Raji (cell line): ENCODE results near the gene ETV5.

Experiments used
- POLR2A ChIP-seq: IDR thresholded peaks from 2 replicates; pipeline ENCODE4 v1.6.1; 2011; ENCODE audit warnings: low read depth, low read length, control low read depth; ENCODE audit not compliant: insufficient read depth

The ETV5 gene

DNA sequence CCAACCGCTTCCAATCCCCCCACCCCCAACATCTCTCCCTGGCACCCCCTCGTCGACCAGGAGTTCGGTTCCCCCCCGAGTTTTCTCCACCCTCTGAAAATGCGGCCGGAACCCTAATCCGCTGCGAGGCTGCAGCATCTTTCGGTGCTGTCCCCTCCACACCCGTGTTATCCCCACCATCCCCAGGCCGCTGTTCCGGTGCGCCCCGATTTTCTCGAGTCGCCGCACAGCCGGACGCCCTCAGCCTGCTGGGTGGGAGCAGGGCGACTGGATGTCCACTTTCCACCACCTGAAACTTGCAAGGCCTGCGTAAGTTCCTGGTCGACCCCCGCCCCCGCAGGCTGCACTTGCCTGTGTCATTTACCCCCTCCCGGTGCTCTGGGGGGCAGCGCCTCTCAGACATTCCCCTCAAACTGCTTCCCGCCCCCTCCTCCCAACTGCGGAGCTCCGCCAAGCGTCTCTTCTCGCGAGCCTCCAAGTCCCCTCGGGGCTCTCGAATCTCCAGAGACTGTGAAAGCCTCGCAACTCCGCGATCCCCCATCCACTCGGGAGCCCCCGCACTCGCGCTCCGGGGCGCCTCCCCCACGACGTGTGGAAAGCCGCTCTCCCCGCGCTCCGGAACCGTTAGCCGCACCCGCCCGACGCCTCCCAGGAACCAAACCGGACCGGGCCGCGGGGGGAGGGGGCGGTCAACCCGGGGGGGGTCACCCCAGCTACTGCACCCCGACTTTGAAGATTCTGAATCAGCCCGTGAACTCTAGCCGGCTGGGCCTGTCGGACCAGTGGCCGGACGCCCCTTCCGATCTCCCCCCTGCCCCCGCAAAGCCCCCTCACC lies 566 bp downstream of the ETV5 start:
- no peak for TF ChIP-seq POLR2A

DNA sequence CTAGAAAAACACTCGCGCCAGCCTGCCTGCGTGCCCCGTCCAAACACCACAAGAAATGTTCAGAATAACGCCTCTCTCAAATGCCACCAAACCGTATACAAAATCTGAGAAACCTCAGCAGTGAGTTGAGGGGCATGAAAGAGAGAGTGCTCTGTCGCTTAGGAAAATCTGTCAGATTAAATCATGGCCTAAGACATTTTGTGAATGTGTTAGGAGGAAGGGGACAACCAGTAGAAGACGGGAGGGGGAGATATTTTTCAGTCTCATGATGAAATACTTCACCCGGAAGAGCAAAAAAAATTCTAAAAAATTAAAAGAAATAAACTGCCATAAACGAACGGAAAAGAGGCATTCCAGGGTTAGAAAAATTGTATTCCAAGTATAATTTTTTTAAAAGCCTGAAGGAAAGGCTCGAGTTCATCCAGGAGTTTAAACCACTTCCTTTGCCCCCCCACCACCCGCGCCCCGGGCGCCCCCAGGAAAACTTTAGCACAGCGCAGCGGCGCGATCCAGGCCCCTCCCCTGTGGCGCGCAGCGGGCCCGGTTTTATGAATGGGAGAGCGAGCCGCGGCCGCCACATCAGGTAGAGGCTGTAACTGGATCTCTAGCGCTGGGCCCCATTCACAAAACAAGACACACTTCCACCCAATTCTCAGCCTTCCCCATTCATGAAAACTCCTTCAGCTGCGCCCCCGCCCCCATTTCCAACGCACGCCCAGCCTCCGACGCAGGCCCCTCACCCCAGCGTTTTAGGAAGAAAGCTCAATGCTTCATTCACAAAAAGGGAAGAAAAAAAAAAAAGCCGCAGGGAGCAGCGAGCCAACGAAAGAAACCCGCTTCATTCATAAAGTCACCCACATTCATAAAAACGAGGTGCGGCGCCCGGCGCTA lies 1.4 kb downstream of the ETV5 start:
- no peak for TF ChIP-seq POLR2A

GRCh38 chr3:186105543-186105942 lies 3.3 kb downstream of the ETV5 start:
- no peak for TF ChIP-seq POLR2A

- no peak for TF ChIP-seq POLR2A
Measured at GRCh38 chr3:186102687-186103086, 6.2 kb downstream of the ETV5 start.

DNA sequence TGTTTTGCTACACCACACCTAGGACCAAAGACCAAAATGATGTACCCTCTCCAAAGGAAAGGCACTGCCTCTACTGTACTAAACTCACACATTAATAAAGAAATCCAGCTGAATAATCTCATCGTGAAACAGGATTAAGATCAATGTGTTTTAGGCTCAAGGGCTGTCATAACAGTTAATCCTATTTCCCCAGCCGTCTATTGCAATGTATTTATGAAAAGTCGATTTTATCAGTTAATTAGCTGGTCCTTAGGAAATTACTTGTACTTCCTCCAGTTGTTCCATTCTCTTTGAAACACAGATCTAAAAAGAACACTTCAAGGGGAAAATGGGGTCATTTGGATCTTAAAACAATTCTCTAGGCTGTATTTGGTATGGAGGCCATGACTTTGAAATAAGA lies 8.5 kb downstream of the ETV5 start:
- no peak for TF ChIP-seq POLR2A

- TF ChIP-seq POLR2A, result no peak
Measured at GRCh38 chr3:186099178-186099577, 9.7 kb downstream of the ETV5 start.

GRCh38 chr3:186098740-186099139 lies 10.1 kb downstream of the ETV5 start:
- no peak for TF ChIP-seq POLR2A

DNA sequence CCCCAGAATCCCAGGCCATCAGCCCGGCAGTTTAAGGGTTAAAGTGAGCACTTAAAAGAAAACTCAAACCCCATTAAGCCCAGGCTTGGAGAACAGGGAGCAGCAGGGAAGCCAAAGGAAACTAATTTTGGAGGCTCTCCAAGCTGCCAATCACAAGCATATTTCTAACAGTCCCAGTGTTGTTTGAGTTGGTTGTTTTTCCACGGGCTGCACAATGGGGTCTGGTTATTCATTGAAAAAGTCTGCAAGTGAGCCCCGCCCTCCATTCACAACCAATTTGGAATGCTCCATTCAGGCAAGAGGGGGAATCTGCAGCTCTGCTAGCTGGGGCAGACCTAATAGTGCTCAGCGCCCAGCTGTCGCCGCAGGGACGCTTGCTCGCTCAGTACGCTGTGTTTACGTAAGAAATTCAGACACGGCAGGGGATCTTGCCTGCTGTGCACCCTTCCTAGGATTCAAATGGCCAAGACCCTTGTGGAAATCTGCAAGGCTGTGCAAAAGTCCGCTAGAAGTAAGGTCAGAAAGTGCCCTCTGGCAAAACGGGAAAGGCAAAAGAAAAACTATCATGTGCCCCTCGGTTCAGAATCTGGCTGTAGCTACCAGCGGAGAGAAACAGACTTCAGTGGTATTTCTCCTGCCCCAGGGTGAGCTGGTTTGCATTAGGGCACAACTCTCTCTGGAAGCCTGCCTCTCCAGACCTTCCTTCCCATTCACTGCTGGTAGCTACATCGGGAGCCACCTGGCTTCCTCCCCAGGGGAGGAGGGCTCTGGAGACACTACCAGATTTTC lies 11.0 kb downstream of the ETV5 start:
- TF ChIP-seq POLR2A, result no peak

- TF ChIP-seq POLR2A, result no peak
Measured at GRCh38 chr3:186097317-186097662, 11.6 kb downstream of the ETV5 start.

DNA sequence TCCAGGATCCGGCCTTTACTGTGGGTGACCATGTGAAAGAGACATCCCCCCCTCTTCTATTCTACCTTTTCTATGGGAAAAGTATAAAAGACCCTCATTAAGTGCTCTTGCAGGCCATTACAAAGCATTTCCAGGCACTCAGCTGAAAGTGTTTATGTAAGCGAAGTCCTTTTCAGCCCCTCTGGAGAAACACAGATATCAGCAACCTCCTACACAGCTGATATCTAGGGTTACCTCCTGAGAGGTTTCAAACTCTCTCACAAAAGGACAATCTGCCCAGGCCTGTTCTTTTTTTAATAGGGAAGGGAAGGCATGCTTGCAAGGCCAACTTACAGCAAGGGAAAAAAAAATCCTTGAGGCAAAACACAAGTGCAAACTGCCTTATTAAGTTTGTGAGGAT lies 12.6 kb downstream of the ETV5 start:
- no peak for TF ChIP-seq POLR2A

DNA sequence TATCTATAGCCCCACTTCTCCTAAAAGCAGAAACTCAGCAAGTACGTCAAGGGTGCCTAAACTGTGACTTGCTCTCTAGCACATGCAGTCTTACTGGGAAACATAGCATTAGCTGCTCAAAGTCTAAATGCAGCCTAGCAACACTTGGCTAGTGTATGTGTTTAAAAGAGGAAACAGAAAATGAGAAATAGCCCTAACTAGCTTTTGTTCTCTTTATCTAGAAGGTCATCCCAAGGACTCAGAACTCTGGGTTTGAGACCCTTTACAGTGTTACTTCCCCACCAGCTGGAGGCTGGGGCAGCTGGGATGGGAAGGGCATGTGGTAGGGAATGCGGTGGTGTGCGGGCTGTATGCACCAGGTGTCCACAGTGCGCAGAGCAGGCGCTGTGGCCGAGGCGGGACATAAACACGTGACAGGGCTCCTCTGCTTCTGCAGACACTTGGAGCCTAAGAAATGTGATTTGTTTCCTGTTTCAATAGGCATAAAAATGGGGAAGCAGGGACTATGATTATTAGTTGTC lies 13.3 kb downstream of the ETV5 start:
- TF ChIP-seq POLR2A, result no peak

- TF ChIP-seq POLR2A, result no peak
Measured at GRCh38 chr3:186094696-186095425, 14.0 kb downstream of the ETV5 start.

DNA sequence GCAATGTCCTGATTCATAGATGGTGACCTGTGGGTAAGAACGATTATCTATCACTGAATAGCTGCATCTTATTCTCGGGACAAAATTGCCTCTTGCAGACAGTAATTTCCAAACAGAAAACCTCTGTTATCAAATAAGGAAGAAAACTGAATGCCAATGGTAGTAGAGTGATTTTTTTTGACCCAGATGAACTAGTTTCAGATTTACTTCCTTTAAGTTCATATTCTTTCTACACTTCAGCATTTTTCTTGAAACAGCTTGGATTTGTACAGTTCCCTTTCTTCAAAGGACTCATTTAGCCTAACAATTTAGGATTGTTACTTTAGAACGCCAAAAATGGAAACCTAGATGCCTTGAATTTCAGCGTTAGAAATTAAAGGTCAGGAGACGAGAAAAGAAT lies 14.6 kb downstream of the ETV5 start:
- no peak for TF ChIP-seq POLR2A

DNA sequence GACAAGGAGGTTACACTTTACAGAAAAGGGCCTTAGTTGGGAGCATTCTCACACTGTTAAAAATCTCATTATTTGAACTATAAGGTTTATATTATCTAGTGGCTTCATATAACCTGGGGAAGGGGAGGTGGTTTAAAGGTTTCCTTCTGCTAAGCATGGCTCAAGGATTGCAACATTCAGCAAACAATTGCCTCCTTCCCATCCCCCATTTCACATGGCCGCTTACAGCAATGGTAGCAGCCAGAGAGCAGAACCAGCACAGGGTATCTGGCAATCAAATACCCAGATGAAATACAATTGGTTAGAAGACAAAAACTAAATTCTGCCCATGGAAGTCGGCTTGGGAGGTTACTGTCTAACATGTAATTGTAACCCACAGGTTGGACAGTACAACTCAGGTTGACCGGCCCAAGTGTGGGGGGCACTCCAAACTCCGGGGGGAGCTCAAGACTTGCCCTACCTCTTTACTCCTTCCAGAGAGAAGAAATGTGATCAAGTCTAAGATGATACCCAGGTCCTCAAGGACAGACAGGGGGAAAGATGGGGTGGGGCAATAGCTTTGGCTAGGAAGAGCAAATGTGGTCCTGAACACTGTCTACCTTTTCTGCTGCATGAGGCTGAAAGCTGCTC lies 15.5 kb downstream of the ETV5 start:
- TF ChIP-seq POLR2A, result no peak

- TF ChIP-seq POLR2A, result no peak
Measured at GRCh38 chr3:186092360-186093070, 16.4 kb downstream of the ETV5 start.
